IMR-90 (cell line): ENCODE measurements around the gene TCERG1L. TPM values are rescaled to one million over a fixed set of nuclear protein-coding genes. Genes with fewer than 3 reads are reported as not detected.

Experiments used
- ATAC-seq: fragments of 200-7000 bp; cut with Tn5 transposase; 2 replicates; pipeline ENCODE4 v1.9.1; 2020; ENCODE audit warnings: low read depth, mild to moderate bottlenecking, moderate library complexity
- BruUV-seq: library from RNA; stranded (reverse); fragments of 400-500 nt; replicated peaks from 2 replicates; lab custom pipeline; 2021; lab: Mats Ljungman, UMichigan
- CTCF ChIA-PET: fragments of 300-600 bp; formaldehyde crosslinking; extraction: SDS; loops from one replicate; lab custom pipeline; 2021; ENCODE audit warnings: antibody characterized with exemption; lab: Yijun Ruan, JAX
- POLR2A ChIA-PET: fragments of 300-600 bp; sonication (Branson Sonifier 250); formaldehyde crosslinking; loops from one replicate; lab custom pipeline; 2022; ENCODE audit warnings: antibody characterized with exemption; ENCODE audit not compliant: unreplicated experiment; lab: Charles Lee
- DNase-seq: peaks from one replicate; pipeline ENCODE4 v3.0.0; 2013
- H2AFZ ChIP-seq: replicated peaks from 2 replicates; pipeline ENCODE3; 2013; ENCODE audit warnings: low read length, mild to moderate bottlenecking; ENCODE audit not compliant: poor library complexity
- H2AK5ac ChIP-seq: 2 replicates; pipeline ENCODE4 v1.6.1; 2013; ENCODE audit warnings: low read depth, low read length, inconsistent platforms
- H2AK9ac ChIP-seq: replicated peaks from 2 replicates; pipeline ENCODE3; 2013; ENCODE audit warnings: mild to moderate bottlenecking, low read depth, low read length, moderate library complexity; ENCODE audit not compliant: poor library complexity
- H2BK120ac ChIP-seq: 2 replicates; pipeline ENCODE4 v1.6.1; 2013; ENCODE audit warnings: low read depth, low read length, inconsistent platforms
- H2BK15ac ChIP-seq: 3 replicates; pipeline ENCODE4 v1.6.1; 2013; ENCODE audit warnings: low read depth, low read length, inconsistent platforms
- H2BK20ac ChIP-seq: 2 replicates; pipeline ENCODE4 v1.6.1; 2013; ENCODE audit warnings: low read depth, mild to moderate bottlenecking, inconsistent platforms, low read length, moderate library complexity
- H2BK5ac ChIP-seq: 2 replicates; pipeline ENCODE4 v1.6.1; 2013; ENCODE audit warnings: mild to moderate bottlenecking, low read depth, low read length, inconsistent platforms; ENCODE audit not compliant: poor library complexity, severe bottlenecking
- H3K14ac ChIP-seq: replicated peaks from 2 replicates; pipeline ENCODE4 v1.6.1; 2013; ENCODE audit warnings: low read depth, low read length, inconsistent platforms
- H3K18ac ChIP-seq: 2 replicates; pipeline ENCODE4 v1.6.1; 2013; ENCODE audit warnings: low read depth, low read length, control low read depth
- H3K23ac ChIP-seq: 2 replicates; pipeline ENCODE4 v1.6.1; 2013; ENCODE audit warnings: low read depth, low read length, inconsistent platforms
- H3K27ac ChIP-seq: 2 replicates; pipeline ENCODE4 v1.5.1; 2013; ENCODE audit warnings: mild to moderate bottlenecking, control low read depth, low read length; ENCODE audit not compliant: insufficient read depth
- H3K27me3 ChIP-seq: 2 replicates; pipeline ENCODE4 v1.6.1; 2013; ENCODE audit warnings: low read length; ENCODE audit not compliant: control insufficient read depth, insufficient read depth
- H3K36me3 ChIP-seq: 2 replicates; pipeline ENCODE4 v1.6.1; 2013; ENCODE audit warnings: low read length, mixed read lengths; ENCODE audit not compliant: control insufficient read depth, insufficient read depth
- H3K4ac ChIP-seq: 2 replicates; pipeline ENCODE4 v1.6.1; 2013; ENCODE audit warnings: low read depth, low read length, inconsistent platforms
- H3K4me1 ChIP-seq: 2 replicates; pipeline ENCODE4 v1.6.1; 2013; ENCODE audit warnings: low read length, mixed read lengths; ENCODE audit not compliant: control insufficient read depth, insufficient read depth
- H3K4me2 ChIP-seq: 2 replicates; pipeline ENCODE4 v1.6.1; 2013; ENCODE audit warnings: low read depth, mild to moderate bottlenecking, control low read depth, low read length, moderate library complexity
- H3K4me3 ChIP-seq: 2 replicates; pipeline ENCODE4 v1.5.1; 2013; ENCODE audit warnings: low read depth, mild to moderate bottlenecking, control low read depth, low read length, moderate library complexity; ENCODE audit not compliant: insufficient read depth
- H3K56ac ChIP-seq: 2 replicates; pipeline ENCODE4 v1.6.1; 2013; ENCODE audit warnings: low read length, inconsistent platforms; ENCODE audit not compliant: insufficient read depth; ENCODE audit errors: extremely low read depth
- H3K79me1 ChIP-seq, 2 experiments: 2 replicates each; pipeline ENCODE4 v1.6.1; 2013; ENCODE audit warnings: low read length in 2 of 2, inconsistent platforms in 1 of 2, low read depth in 1 of 2
- H3K9ac ChIP-seq: 2 replicates; pipeline ENCODE4 v1.6.1; 2013; ENCODE audit warnings: low read depth, low read length, control low read depth
- H3K9me1 ChIP-seq: 2 replicates; pipeline ENCODE4 v1.6.1; 2013; ENCODE audit warnings: low read length, inconsistent platforms; ENCODE audit not compliant: insufficient read depth
- H3K9me3 ChIP-seq: 2 replicates; pipeline ENCODE4 v1.6.1; 2013; ENCODE audit warnings: low read length; ENCODE audit not compliant: control insufficient read depth, insufficient read depth
- H4K20me1 ChIP-seq: 2 replicates; pipeline ENCODE4 v1.6.1; 2013; ENCODE audit warnings: low read length, inconsistent platforms; ENCODE audit not compliant: insufficient read depth
- H4K5ac ChIP-seq: 2 replicates; pipeline ENCODE4 v1.6.1; 2013; ENCODE audit warnings: mild to moderate bottlenecking, low read depth, low read length, control low read depth
- H4K8ac ChIP-seq, 2 experiments: 2 replicates each; pipeline ENCODE4 v1.6.1; 2013; ENCODE audit warnings: low read depth in 2 of 2, low read length in 2 of 2, control low read depth in 1 of 2, inconsistent platforms in 1 of 2
- H4K91ac ChIP-seq: 2 replicates; pipeline ENCODE4 v1.6.1; 2013; ENCODE audit warnings: low read depth, low read length, inconsistent platforms; ENCODE audit not compliant: insufficient read depth
- BHLHE40 ChIP-seq: fragments of 150-350 bp; IDR thresholded peaks from 2 replicates; pipeline ENCODE4 v1.6.1; 2016; ENCODE audit warnings: mild to moderate bottlenecking, low read depth, low read length
- CEBPB ChIP-seq: IDR thresholded peaks from 2 replicates; pipeline ENCODE4 v1.6.1; 2012; ENCODE audit warnings: low read depth, low read length, improper control_type of control experiment
- CHD1 ChIP-seq: IDR thresholded peaks from 2 replicates; pipeline ENCODE4 v1.6.1; 2012; ENCODE audit warnings: low read depth, low read length, improper control_type of control experiment
- ELK1 ChIP-seq: fragments of 150-350 bp; IDR thresholded peaks from 2 replicates; pipeline ENCODE4 v1.6.1; 2016; ENCODE audit warnings: low read depth, mild to moderate bottlenecking, low read length, moderate library complexity, borderline replicate concordance
- FOS ChIP-seq: fragments of 150-350 bp; IDR thresholded peaks from 2 replicates; pipeline ENCODE4 v1.6.1; 2016; ENCODE audit warnings: low read depth, low read length
- MAFK ChIP-seq: IDR thresholded peaks from 2 replicates; pipeline ENCODE4 v1.6.1; 2012; ENCODE audit warnings: low read depth, low read length, improper control_type of control experiment
- MAZ ChIP-seq: IDR thresholded peaks from 2 replicates; pipeline ENCODE4 v1.6.1; 2012; ENCODE audit warnings: low read depth, mild to moderate bottlenecking, low read length, improper control_type of control experiment, moderate library complexity, borderline replicate concordance
- MXI1 ChIP-seq: IDR thresholded peaks from 2 replicates; pipeline ENCODE4 v1.6.1; 2012; ENCODE audit warnings: low read depth, mild to moderate bottlenecking, low read length, moderate library complexity, borderline replicate concordance
- NFE2L2 ChIP-seq: fragments of 150-350 bp; IDR thresholded peaks from 2 replicates; pipeline ENCODE4 v1.6.1; 2016; ENCODE audit warnings: low read depth, mild to moderate bottlenecking, low read length
- POLR2A ChIP-seq: IDR thresholded peaks from 2 replicates; pipeline ENCODE4 v1.6.1; 2012; ENCODE audit warnings: mild to moderate bottlenecking, low read depth, low read length
- RAD21 ChIP-seq: IDR thresholded peaks from 2 replicates; pipeline ENCODE4 v1.6.1; 2012; ENCODE audit warnings: low read length, improper control_type of control experiment
- RCOR1 ChIP-seq: IDR thresholded peaks from 2 replicates; pipeline ENCODE4 v1.6.1; 2012; ENCODE audit warnings: mild to moderate bottlenecking, low read length, improper control_type of control experiment; ENCODE audit not compliant: insufficient replicate concordance
- RFX5 ChIP-seq: IDR thresholded peaks from 2 replicates; pipeline ENCODE4 v1.8.0; 2012; ENCODE audit warnings: low read depth, mild to moderate bottlenecking, low read length, moderate library complexity
- SMC3 ChIP-seq: fragments of 150-350 bp; IDR thresholded peaks from 2 replicates; pipeline ENCODE4 v1.6.1; 2016; ENCODE audit warnings: low read depth, mild to moderate bottlenecking, antibody characterized with exemption, low read length, moderate library complexity
- WGBS, 2 experiments: methylation state at CpG; one replicate each; pipeline versions ENCODE4 v1.1.5 to v1.1.7; 2013; ENCODE audit warnings: missing lambda C conversion rate in 2 of 2; ENCODE audit not compliant: insufficient read length in 1 of 2; ENCODE audit errors: extremely low coverage in 2 of 2; 5-methylcytosine and 5-hydroxymethylcytosine counted together
- dilution Hi-C: fragments of 300-500 bp; cut with HindIII; formaldehyde crosslinking; loops from one replicate; pipeline ENCODE4 v1.14.3; 2018; ENCODE audit warnings: low sequenced_read_pairs; ENCODE audit not compliant: unreplicated experiment
- in situ Hi-C: fragments of 300-500 bp; cut with MboI; formaldehyde crosslinking; loops from 3 replicates; pipeline ENCODE4 v1.14.3; 2019; ENCODE audit warnings: low sequenced_read_pairs, inconsistent platforms, mixed read lengths
- intact Hi-C: fragments of 100-400 bp; cut with micrococcal nuclease; formaldehyde crosslinking; loops from 2 replicates; pipeline ENCODE4 v1.10.0; 2022
- polyA plus RNA-seq, 3 experiments: library from polyadenylated mRNA; depleted of rRNA; stranded (reverse); fragments of >200 nt; gene quantifications; 2 replicates each; pipeline ENCODE4 v1.2.3, GENCODE V29; 2012; ENCODE audit warnings: low replicate concordance in 1 of 3
- total RNA-seq: library from RNA; depleted of rRNA; stranded (reverse); fragments of >200 nt; gene quantifications from 2 replicates; pipeline ENCODE4 v1.2.3, GENCODE V29; 2012
- TF ChIP-seq, protein P1 (sequence below): conservative IDR thresholded peaks from 2 replicates; pipeline ENCODE4 v1.5.1; 2012; ENCODE audit warnings: mild to moderate bottlenecking, low read depth, low read length, improper control_type of control experiment
- TF ChIP-seq, protein P2 (sequence below): fragments of 150-350 bp; IDR thresholded peaks from 2 replicates; pipeline ENCODE4 v1.6.1; 2017; ENCODE audit warnings: mild to moderate bottlenecking, antibody characterized with exemption, low read length, low read depth

The TCERG1L gene
- total and polyA plus RNA-seq, 2 of the 4 experiments (the other 2 are of a cell fraction): not detected

GRCh38 chr10:131076356-131076755 is 235.2 kb downstream of the TCERG1L start:
- Histone ChIP-seq H3K9ac (no peak overlapping the region), H4K5ac (no peak overlapping the region), H3K4me2 (no peak overlapping the region), H3K9me3 (peaks cover 51% of the 10 kb centered on the region), H2AFZ (no peak overlapping the region), H3K79me1 (no peaks in the 10 kb centered on the region), H2BK15ac (no peak overlapping the region), H3K4me1 (no peaks in the 10 kb centered on the region), H4K20me1 (no peaks in the 10 kb centered on the region), H3K4me3 (no peak overlapping the region), H2AK9ac (no peak overlapping the region), H4K91ac (no peak overlapping the region), H2BK20ac (no peak overlapping the region), H3K23ac (no peak overlapping the region), H3K56ac (no peak overlapping the region), H2BK5ac (no peak overlapping the region), H2BK120ac (no peak overlapping the region), H3K14ac (no peak overlapping the region), H3K18ac (no peak overlapping the region), H2AK5ac (no peak overlapping the region), H3K36me3 (no peaks in the 10 kb centered on the region), H4K8ac (no peak overlapping the region), H3K27me3 (no peaks in the 10 kb centered on the region), H3K4ac (no peak overlapping the region), H3K9me1 (no peaks in the 10 kb centered on the region), H3K27ac (no peak overlapping the region)
- dilution Hi-C loops (no loop called here), intact Hi-C loops (no loop called here), in situ Hi-C loops (no loop called here)
- WGBS, 2 experiments: 69% methylated on average over 5 of the region's 8 CpGs; no CpG with 5 or more reads in 1 of the 2 experiments
- no peak for ATAC-seq
- ChIA-PET POLR2A (no interaction called here), CTCF (no interaction called here)
- BruUV-seq: no TSS peak
- TF ChIP-seq FOS: no peak
- no peak for TF ChIP-seq NFE2L2
- TF ChIP-seq RAD21: no peak
- TF ChIP-seq RFX5: no peak
- no peak for TF ChIP-seq CHD1
- TF ChIP-seq, protein P1, sequence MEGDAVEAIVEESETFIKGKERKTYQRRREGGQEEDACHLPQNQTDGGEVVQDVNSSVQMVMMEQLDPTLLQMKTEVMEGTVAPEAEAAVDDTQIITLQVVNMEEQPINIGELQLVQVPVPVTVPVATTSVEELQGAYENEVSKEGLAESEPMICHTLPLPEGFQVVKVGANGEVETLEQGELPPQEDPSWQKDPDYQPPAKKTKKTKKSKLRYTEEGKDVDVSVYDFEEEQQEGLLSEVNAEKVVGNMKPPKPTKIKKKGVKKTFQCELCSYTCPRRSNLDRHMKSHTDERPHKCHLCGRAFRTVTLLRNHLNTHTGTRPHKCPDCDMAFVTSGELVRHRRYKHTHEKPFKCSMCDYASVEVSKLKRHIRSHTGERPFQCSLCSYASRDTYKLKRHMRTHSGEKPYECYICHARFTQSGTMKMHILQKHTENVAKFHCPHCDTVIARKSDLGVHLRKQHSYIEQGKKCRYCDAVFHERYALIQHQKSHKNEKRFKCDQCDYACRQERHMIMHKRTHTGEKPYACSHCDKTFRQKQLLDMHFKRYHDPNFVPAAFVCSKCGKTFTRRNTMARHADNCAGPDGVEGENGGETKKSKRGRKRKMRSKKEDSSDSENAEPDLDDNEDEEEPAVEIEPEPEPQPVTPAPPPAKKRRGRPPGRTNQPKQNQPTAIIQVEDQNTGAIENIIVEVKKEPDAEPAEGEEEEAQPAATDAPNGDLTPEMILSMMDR: no peak
- no peak for TF ChIP-seq ELK1
- TF ChIP-seq, protein P2, sequence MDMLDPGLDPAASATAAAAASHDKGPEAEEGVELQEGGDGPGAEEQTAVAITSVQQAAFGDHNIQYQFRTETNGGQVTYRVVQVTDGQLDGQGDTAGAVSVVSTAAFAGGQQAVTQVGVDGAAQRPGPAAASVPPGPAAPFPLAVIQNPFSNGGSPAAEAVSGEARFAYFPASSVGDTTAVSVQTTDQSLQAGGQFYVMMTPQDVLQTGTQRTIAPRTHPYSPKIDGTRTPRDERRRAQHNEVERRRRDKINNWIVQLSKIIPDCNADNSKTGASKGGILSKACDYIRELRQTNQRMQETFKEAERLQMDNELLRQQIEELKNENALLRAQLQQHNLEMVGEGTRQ: no peak
- TF ChIP-seq RCOR1: no peak
- no peak for TF ChIP-seq MXI1
- no peak for TF ChIP-seq POLR2A
- no peak for TF ChIP-seq CEBPB
- no peak for TF ChIP-seq BHLHE40
- TF ChIP-seq SMC3: no peak
- no peak for TF ChIP-seq MAFK
- no peak for TF ChIP-seq MAZ
- no peak for DNase-seq
